ENCODE results near the gene CDK14.

GRCh38 chr7:90772410-90772809 is 176.3 kb downstream of the CDK14 start:
- no peak for TF ChIP-seq CTCF (conservative IDR thresholded peaks at IDR 0.05)
- TF ChIP-seq EZH2 (IDR thresholded peaks at IDR 0.05; ENCODE audit: low read depth), result no peak
